GM21367 (cell line): ENCODE measurements around the gene IL1RN.

ENCODE experiments used
- ATAC-seq: cut with Tn5 transposase; IDR thresholded peaks from one replicate; pipeline ENCODE4 v1.9.1; 2021; ENCODE audit not compliant: unreplicated experiment

Gene IL1RN

DNA sequence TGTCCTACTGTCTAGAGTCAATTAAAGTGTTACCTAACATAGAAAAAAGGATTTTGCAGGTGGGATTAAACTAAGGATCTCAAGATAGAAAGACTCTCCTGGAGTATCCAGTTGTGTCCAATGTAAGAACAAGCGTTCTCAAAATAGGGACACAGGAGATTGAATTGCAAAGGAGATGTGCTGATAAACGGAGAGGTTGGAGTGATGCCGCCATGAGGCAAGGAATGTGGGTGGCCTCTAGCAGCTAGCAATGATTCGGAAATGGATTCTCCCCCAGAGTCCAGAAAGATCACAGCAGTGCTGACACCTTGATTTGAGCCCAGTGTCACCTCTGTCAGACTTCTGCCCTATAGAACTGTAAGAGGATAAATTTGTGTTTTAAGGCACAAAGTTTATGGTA lies 24.1 kb upstream of the IL1RN start:
- no peak for ATAC-seq

DNA sequence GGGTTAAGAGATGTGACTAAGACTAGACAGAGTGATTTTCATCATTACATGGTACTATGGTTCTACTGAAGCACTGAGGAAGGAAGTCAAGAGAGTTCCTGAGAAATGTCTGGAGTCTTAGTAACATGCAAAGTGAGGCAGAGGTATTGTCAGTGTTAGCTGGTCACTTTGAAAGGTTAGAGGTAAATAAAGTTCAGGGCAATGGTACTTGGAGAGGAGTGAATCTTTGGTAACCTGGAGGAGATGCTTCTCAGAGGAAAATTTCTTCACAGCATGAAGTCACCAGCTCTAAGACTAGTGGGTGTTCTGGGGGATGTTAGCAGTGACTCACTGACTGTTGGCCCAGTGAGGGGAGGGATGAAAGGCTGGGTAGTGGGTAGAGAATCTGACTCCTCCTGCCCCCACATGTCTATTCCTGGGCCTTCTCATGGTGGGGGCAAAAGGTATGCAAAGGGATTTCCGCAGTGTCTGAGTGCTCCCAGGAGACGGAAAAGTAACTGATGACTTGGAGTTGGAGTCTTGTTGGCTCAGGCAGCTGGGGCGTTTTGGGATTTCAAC lies 23.3 kb upstream of the IL1RN start:
- no peak for ATAC-seq

DNA sequence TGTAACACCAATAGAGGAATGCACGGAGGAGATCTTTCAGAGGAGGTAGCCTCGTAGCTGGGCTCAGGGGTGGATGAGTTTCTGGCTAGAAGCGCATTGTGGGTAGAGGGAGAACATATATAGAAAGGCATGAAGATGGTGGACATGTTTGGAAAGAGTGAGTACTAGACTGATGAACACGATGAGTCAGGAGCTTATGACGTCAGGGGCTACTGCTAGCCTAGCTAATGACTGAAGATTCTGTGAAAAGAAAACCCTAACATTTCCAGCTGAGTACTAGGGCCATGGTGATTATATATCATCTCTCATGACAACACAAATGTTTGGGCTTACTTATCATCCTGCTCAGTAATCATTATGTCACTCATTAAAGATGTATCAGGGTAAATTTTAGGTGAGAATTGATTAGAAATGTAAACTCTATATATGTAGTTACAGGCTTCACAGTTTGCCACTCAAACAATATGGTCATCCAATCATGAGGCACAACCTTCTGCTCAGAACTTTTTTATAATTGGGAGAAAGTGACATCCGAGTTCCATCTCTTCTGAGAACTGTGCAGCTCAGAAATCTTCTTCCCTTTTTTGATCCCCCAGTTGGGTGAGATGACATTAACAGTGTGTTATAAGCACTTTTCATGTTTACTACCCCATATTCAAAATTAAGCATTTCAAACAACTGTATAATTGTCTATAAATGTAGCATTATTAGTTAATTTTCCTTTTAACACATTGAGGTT lies 22.2 kb upstream of the IL1RN start:
- ATAC-seq: no peak

DNA sequence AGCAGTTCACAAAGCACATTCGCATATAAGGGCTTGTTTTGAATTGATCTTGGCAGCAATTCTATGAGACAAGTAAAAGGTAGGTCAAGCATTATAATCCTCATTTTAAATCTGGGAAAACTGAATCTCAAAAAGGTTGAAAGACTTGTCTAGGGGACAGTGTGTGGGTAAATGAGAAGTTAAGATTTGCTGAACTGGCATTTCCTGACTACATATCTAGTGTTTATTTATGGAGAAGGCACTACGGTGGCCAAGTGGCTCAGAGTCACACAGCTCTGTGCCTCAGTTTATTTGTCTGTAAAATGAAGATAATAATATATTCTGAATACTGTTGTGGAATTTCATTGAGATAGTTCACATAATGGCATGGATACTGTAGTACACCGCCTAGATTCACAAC lies 16.3 kb upstream of the IL1RN start:
- no peak for ATAC-seq

DNA sequence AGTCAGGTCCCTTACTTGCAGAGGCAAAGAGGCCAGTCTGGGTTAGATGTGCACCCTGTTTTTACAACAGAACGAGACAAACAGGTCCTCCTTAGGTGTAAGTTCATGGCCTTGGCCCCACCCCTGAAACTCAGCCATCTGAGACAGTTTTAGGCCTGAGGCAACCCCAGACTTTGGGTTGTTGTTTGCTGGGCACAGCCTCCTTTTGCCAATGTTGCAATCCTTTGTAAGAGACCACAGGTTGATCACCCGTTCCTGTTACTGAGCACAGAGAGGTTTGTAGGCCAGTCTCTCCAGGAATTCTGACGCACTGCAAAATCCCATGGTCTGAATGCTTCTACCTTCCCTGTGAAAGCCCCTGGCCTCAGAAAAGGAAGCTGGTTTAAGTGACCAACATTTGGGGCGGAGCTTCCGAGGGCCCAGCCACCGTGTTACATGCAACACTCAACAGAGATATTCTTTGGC lies 15.5 kb upstream of the IL1RN start:
- ATAC-seq: no peak

DNA sequence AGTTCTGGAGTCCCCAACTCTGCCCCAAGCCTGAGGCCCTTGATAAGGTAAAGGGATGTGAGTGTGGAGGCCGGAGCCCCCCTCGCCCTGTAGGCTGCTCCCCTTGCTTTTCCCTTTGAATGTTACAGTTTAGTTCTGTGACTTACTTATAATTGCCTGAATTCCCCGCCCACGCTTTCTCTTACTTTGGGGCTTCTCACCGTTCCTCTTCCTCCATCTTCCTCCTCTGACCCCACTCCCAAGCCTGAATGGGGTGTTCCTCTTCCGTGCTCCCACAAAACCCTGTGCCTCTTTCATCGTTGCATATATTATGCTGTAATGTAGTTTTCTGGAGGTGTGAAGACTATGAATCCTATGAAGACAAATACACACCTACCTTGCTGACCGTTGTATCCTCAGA lies 15.0 kb upstream of the IL1RN start:
- ATAC-seq: no peak

DNA sequence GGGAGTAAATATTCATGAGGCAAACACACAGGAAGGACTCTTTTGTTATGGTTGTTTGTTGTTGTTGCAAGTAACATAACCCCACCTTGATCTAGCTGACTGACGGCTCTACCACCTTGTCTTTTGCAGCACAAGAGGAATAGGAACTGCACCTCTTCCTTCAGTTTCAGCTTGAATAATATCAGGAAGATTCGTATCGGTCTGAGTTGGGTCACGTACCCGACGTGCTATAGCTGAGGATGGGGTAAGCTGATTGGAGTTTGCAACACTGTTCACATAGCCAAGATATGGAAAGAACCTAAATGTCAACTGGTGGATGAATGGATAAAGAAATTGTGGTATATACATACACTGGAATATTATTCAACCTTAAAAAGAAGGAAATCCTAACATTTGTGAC lies 14.5 kb upstream of the IL1RN start:
- ATAC-seq: no peak

DNA sequence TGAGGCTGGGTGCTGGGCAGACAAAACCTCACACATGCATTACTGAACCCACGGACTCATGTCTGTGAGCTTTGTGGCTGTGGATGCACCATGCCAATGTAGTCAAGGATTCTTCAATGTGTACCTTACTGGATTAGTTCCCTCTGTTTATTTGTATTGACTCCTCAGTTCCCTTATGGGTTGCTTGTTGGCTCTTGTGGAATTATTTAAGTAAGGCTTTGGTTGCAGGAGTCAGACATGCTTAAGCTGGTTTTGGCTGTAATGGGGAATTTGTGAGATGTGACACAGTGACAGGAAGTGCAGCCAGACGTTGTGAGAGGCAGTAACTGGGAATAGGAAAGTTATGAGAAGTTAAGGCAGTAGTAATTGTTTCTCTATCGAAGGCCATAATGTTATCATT lies 13.6 kb upstream of the IL1RN start:
- no peak for ATAC-seq

DNA sequence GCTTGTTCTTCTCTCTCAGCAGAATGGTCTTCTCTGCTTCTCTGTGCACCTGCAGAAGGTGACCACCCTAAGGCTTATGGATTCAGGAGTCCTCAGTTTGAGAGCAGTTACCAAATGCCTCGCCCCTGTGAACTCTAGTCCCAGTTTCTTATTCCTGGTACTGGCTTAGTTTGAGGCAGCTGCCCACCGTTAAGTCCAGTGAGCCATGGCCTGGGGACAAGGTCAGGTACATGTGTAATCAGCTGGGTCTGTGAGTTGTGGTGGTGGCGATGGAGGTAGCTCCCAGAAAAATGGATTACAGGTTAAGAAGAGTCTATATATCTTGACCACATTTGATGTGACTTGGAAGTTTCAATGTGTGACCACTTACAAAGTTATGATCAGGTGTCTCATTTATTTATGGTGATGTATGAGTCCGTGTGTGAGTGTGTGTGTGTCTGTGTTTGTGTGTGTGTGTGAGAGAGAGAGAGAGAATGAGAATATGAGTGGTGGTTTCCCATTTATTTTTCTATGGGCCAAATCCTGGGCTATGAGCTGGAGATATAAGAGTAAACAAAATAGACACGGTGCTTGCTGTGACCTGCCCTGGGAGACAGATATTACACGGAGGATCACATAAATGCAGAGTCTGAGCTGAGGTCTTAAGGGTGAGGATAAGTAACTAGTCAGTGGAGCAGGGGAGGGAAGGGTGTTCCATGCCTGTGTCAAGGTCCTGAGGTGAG lies 13.0 kb upstream of the IL1RN start:
- no peak for ATAC-seq

DNA sequence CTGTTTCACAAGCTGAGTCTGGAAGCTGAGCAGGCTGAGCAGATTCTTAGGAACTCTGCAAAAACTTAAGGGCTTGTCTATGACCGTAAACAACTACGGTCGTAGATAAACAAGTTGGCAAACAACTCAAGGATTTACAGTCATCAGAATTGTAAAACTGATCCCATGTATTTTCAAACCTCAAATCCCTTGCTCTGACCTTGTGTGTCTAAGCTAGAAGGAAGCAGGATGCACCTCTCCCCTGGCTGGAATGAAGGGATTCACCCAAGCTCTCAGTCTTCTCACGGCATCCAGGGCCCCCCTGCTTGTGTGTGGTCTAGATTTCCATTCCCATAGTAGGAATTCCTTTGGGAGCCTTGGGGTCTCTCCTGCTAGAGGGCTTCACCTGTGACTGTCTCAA lies 12.4 kb upstream of the IL1RN start:
- no peak for ATAC-seq

DNA sequence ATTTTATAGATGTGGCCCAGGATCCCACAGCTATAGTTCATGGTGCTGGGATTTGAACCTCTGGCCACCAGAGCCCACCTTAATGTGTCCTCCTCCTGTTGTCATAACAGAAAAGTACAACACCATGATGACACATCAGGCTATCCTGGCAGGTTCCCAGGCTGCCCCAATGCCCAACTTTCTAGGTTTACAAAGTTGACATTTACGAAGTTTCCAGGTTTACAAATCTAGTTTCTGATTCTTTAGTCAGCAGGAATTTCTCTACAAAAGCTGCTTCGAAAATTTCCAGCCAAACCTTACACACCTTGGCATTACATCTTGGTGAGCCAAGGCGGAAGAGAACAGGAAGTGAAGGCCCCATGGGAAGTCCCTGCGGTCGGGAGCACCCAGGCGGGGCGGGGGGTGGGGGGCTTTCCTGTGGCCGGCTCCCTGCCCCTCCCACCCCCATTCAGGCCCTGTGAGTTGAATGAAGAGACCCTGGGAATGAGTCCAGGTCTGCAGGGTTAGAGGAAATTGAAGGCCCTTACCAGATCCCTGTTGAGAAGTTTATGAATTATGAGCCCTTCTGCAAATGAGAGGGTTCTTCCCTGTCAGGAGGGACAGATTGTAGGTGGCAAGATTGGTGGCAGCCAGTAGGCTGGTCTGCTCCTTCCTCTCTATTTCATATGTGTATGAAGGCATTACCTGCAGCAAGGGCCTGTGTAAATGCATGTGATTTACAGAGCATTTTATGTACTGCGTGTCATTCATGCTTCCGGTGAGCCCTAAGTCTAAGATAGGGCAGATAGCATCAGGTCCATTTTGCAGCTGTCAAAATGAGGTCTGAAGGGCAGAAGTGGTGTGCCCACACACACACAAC lies 11.1 kb upstream of the IL1RN start:
- ATAC-seq: no peak

DNA sequence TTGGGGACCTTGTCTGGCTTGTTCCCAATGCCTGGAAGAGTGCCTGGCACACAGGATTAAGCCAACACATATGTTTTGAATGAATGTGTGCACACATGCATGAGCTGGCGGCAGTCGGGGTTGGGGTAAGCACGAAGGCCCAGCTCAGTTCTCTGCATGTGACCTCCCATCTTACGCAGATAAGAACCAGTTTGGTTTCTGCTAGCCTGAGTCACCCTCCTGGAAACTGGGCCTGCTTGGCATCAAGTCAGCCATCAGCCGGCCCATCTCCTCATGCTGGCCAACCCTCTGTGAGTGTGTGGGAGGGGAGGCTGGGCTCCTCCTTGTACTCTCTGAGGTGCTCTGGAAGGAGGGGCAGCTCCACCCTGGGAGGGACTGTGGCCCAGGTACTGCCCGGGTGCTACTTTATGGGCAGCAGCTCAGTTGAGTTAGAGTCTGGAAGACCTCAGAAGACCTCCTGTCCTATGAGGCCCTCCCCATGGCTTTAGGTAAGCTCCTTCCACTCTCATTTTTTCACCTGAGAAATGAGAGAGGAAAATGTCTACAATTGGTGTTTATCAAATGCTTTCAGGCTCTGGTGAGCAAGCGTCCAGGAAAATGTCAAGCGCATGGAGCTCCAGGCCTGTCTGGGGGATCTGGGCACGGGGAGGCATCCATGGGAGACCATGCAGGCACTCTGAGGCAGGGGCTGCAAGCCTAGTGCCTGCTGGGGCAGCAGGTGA lies 9.7 kb upstream of the IL1RN start:
- no peak for ATAC-seq

DNA sequence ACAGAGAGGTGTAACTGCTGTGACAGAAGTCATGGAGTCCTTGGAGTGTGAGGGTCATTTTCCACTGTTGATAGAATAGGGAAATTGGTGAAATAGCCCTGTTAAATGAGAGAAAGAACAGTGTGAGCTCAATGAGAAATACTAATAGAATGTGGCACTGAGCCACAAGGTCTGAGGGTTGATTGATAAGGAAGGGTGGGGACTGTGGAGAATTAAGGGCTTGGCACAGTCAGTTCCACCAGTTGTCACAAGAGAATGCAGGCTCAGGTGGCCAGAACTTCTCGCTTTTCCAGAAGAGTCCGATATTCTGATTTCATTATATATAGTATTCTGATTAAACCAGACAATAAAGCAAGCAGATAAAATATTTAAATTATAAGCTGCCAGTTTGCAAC lies 9.1 kb upstream of the IL1RN start:
- ATAC-seq: no peak

DNA sequence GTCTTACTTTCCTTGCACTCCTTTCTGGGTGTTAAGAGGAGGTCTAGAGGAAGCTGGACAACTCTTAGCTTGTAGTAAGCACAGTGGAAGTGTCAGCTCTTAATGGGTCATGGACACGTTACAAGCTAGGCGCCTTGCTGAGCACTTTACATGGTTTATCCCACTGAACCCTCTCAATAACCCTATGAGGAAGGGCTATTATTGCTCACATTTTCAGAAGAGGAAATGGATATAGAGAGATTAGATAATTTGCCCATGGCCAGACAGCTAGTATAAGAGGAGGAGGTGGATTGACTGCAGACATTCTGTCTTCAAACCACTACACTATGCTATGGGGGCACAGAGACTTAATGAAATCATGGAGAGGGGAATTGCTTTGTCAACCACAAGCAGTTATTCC lies 8.3 kb upstream of the IL1RN start:
- no peak for ATAC-seq

DNA sequence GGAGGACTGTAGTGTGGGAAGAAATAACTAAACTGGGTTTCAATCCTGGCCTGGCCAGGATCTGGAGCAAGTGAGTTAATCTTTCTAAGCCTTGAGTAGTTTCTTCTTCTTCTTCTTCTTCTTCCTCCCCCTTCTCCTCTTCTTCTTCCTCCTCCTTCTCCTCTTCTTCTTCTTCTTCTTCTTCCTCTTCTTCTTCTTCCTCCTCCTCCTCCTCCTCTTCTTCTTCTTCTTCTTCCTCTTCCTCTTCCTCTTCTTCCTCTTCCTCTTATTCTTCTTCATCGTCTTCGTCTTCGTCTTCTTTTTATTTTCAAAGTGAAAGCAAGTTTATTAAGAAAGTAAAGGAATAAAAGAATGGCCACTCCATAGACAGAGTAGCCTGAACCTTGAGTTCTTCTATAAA lies 6.5 kb upstream of the IL1RN start:
- no peak for ATAC-seq

DNA sequence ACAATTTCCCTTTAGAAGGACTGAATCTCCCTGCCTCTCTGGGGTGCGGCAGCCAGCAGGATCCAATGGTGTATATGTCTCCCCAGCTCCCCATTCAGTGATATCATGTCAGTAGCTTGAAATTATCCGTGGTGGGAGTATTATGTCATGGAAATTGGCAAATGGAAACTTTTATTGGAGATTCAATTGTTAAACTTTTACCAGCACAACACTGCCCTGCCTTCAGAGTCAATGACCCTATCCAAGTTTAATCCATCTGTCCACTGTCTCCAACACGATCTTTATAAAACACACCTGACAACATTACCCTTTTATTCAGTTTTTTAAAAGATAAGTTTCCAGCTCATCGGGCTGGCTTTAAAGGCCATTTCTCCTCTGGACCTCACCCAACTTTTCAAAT lies 5.0 kb upstream of the IL1RN start:
- no peak for ATAC-seq

DNA sequence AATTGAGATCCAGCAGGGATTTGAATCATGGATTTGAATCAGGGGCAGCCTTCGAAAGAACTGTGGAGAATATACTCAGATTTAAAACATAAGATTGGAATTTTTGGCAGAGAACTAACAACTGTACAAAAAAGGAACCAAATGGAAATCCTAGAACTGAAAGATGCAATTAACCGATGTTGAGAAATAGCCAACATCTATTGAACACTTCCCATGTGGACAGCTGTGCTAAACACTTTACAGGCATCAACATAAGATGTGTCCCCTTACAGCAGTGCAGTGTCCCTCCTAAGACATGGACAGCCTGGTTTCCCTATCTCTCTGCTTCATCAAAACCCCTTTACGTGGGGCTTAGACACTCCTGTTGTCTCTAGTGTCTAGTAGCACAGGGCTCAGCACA lies 3.7 kb upstream of the IL1RN start:
- no peak for ATAC-seq

DNA sequence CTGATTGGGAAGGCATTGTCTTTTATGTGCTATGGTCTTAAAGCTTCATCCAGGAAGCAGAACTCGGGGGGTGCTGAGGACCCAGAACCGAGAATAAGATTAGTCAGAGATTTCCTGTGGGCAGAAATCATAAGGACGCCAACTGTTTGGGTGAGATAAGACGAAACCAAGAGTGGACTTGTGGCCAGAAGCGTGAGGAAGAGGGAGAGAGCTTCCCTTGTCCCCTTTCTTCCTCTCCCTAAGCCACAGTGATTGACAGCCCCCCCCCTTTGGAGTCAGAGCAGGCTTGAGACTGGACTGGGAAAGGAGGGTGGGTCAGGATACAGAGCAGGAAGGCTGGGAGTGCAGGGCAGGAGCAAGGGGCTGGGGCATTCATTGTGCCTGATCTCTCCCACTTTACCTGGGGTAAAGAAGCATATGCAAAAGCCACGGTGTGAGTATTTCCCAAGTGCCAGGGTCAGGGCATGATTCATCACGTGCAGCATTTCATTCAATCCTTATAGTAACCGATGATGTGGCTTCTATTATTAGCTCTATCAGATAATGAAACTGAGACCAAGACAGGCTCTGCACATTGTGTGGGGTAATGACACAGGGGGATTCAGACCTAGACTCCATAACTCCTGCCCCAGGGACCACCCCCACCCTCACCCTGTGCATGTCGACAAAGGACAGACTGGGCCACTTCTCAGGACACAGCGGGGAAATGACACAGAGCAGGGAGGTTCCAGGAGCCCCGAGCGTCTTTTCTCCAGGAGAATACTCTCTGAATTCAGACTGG lies 3.0 kb upstream of the IL1RN start:
- ATAC-seq: peak; percentile 45

DNA sequence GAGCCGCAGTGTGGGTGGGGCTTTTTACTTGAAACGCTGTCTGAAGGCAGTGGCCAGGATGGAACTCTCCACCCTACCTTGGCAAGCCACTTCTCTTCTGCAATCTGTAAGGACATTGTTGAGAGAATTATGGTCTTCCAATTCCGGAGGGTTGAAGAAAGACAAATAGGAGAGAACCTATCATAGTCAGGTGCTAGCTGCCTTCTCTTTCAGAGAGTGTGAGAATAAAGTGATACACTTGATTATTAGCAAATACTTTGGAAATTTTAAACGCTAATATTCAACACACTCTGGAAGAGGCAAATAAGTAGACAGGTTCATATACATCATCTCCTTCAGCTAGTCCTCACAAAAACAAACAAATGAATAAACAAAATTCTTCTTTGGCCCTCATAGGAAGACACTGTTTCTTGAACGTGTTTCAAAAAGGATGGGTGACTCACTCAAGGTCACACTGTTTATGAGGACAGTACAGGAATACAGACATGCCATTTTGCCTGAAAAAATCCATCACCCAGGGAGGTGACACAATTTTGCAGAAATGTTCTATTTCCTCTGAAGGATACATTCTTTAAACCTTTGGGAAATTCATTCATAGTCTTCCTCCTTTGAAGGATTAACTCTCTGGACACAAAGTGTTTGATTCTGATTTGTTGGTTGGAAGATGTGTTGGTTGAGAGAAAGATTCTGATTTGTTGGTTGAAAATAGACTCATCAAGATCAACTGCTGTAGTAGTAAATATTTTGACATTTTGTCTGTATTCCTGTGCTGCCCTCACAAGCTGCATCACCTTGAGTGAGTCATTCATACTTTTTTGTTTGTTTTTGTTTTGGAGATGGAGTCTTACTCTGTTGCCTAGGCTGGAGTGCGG lies 2.2 kb upstream of the IL1RN start:
- no peak for ATAC-seq
